ENCODE results near the gene ZBED1. TPM values are rescaled to one million over a fixed set of nuclear protein-coding genes. Genes with fewer than 3 reads are reported as not detected.

ZBED1 gene
- total and polyA plus RNA-seq, 9 of the 15 experiments (the other 6 are each of a cell fraction or from before 2014, with no cell fraction given): 0.61 to 27.6 (median 13.9) TPM

- no peak for TF ChIP-seq REST (IDR thresholded peaks at IDR 0.05; ENCODE audit: borderline replicate concordance)
- TF ChIP-seq REST (CRISPR knock-in tag; IDR thresholded peaks at IDR 0.05; ENCODE audit: low read depth): no peak
- no peak for TF ChIP-seq NR1H2 (CRISPR knock-in tag; IDR thresholded peaks at IDR 0.05)
- TF ChIP-seq ATF4 (CRISPR knock-in tag; IDR thresholded peaks at IDR 0.05): no peak
- no peak for TF ChIP-seq ELF2 (CRISPR knock-in tag; IDR thresholded peaks at IDR 0.05)
Measured at GRCh38 chrX:2514131-2514530, 13.4 kb upstream of the ZBED1 start (continued).
